GM12878 (cell line): ENCODE measurements around the gene LDHA. TPM values are rescaled to one million over a fixed set of nuclear protein-coding genes. Genes with fewer than 3 reads are reported as not detected.

ENCODE experiments used
- ATAC-seq: fragments of 200-7000 bp; cut with Tn5 transposase; 3 replicates; pipeline ENCODE4 v1.9.1; 2020; ENCODE audit warnings: mild to moderate bottlenecking, moderate library complexity
- BruUV-seq: library from RNA; stranded (reverse); fragments of 400-500 nt; replicated peaks from 2 replicates; lab custom pipeline; 2021; lab: Mats Ljungman, UMichigan
- CTCF ChIA-PET: fragments of 300-600 bp; sonication (Branson Sonifier 250); formaldehyde crosslinking; extraction: SDS; loops from one replicate; lab custom pipeline; 2021; ENCODE audit warnings: inconsistent platforms; lab: Yijun Ruan, JAX
- POLR2A ChIA-PET: fragments of 350-600 bp; formaldehyde crosslinking; extraction: SDS; loops from one replicate; lab custom pipeline; 2021; ENCODE audit warnings: inconsistent platforms; lab: Charles Lee
- RAD21 ChIA-PET: fragments of 300-600 bp; sonication (Branson Sonifier 250); formaldehyde crosslinking; loops from one replicate; lab custom pipeline; 2023; ENCODE audit warnings: antibody characterized with exemption; ENCODE audit not compliant: unreplicated experiment; lab: Charles Lee
- SMC1A ChIA-PET: fragments of 300-600 bp; sonication (Branson Sonifier 250); formaldehyde crosslinking; loops from one replicate; lab custom pipeline; 2023; ENCODE audit not compliant: unreplicated experiment, uncharacterized antibody; lab: Charles Lee
- DNase-seq: peaks from one replicate; pipeline ENCODE4 v3.0.0-alpha.2; 2011; ENCODE audit warnings: low read depth, low spot score
- FAIRE-seq: peaks from 3 replicates; lab custom pipeline; 2011; peaks lifted over from hg19 to GRCh38; lab: Jason Lieb, UNC
- H2AFZ ChIP-seq: 2 replicates; pipeline ENCODE4 v1.6.0; 2011; ENCODE audit warnings: low read depth, low read length, control low read depth; ENCODE audit not compliant: control insufficient read depth
- H3K27ac ChIP-seq: 2 replicates; pipeline ENCODE4 v1.5.1; 2011; ENCODE audit warnings: control low read depth; ENCODE audit not compliant: control insufficient read depth, insufficient read depth
- H3K27me3 ChIP-seq, 2 experiments: replicated peaks in 1 of 2; 2 replicates each; pipeline versions ENCODE4 v1.6.0 to v1.6.1; 2011; ENCODE audit warnings: low read length in 1 of 2; ENCODE audit not compliant: control insufficient read depth in 2 of 2, insufficient read depth in 2 of 2
- H3K36me3 ChIP-seq, 2 experiments: 2 replicates each; pipeline ENCODE4 v1.5.1; 2011; ENCODE audit warnings: low read length in 1 of 2; ENCODE audit not compliant: control insufficient read depth in 2 of 2, insufficient read depth in 2 of 2
- H3K4me1 ChIP-seq: 2 replicates; pipeline ENCODE4 v1.6.1; 2011; ENCODE audit warnings: mild to moderate bottlenecking, low read length, moderate library complexity, mixed read lengths; ENCODE audit not compliant: control insufficient read depth, insufficient read depth
- H3K4me2 ChIP-seq: 2 replicates; pipeline ENCODE4 v1.6.0; 2011; ENCODE audit warnings: control low read depth; ENCODE audit not compliant: control insufficient read depth, insufficient read depth
- H3K4me3 ChIP-seq: fragments of 200-600 bp; sonication (generic); 2 replicates; pipeline ENCODE4 v1.5.1; 2016
- H3K79me2 ChIP-seq: 2 replicates; pipeline ENCODE4 v1.6.0; 2011; ENCODE audit warnings: low read length; ENCODE audit not compliant: control insufficient read depth, insufficient read depth
- H3K9ac ChIP-seq: 2 replicates; pipeline ENCODE4 v1.8.0; 2011; ENCODE audit warnings: low read length, control low read depth, mixed read lengths; ENCODE audit not compliant: control insufficient read depth, insufficient read depth
- H3K9me3 ChIP-seq: replicated peaks from 3 replicates; pipeline ENCODE4 v1.5.1; 2011; ENCODE audit warnings: mild to moderate bottlenecking, low read length; ENCODE audit not compliant: control insufficient read depth, insufficient read depth
- H4K20me1 ChIP-seq: 2 replicates; pipeline ENCODE4 v1.6.0; 2011; ENCODE audit not compliant: control insufficient read depth, insufficient read depth
- CREB1 ChIP-seq: IDR thresholded peaks from 2 replicates; pipeline ENCODE4 v1.6.1; 2012; ENCODE audit warnings: low read depth, mild to moderate bottlenecking, inconsistent platforms
- EGR1 ChIP-seq, 2 experiments: IDR thresholded peaks; 1 replicate in 1 of 2; 2 replicates in 1 of 2; pipeline ENCODE4 v1.6.1; 2011 to 2012; ENCODE audit warnings: low read depth in 2 of 2, low read length in 2 of 2, borderline replicate concordance in 1 of 2, mild to moderate bottlenecking in 1 of 2, moderate library complexity in 1 of 2
- GABPA ChIP-seq: IDR thresholded peaks from 2 replicates; pipeline ENCODE4 v1.6.1; 2014; ENCODE audit warnings: antibody characterized with exemption, low read depth, mild to moderate bottlenecking, inconsistent platforms
- JUNB ChIP-seq: IDR thresholded peaks from 2 replicates; pipeline ENCODE4 v1.6.1; 2016; ENCODE audit warnings: antibody characterized with exemption, mild to moderate bottlenecking
- NFIC ChIP-seq: IDR thresholded peaks from 2 replicates; pipeline ENCODE4 v1.6.1; 2012; ENCODE audit warnings: low read depth, mild to moderate bottlenecking, inconsistent platforms, low read length, moderate library complexity
- SIX5 ChIP-seq: IDR thresholded peaks from 2 replicates; pipeline ENCODE4 v1.6.1; 2011; ENCODE audit warnings: mild to moderate bottlenecking, low read depth, low read length, moderate library complexity; ENCODE audit not compliant: severe bottlenecking
- TBL1XR1 ChIP-seq: IDR thresholded peaks from 2 replicates; pipeline ENCODE4 v1.6.1; 2012; ENCODE audit warnings: low read depth, low read length, improper control_type of control experiment
- TCF3 ChIP-seq: IDR thresholded peaks from 2 replicates; pipeline ENCODE4 v1.6.1; 2012; ENCODE audit warnings: low read depth, mild to moderate bottlenecking, low read length, borderline replicate concordance; ENCODE audit not compliant: insufficient read depth
- ZNF217 ChIP-seq: fragments of 450-650 bp; IDR thresholded peaks from 2 replicates; pipeline ENCODE4 v1.6.1; 2017; ENCODE audit warnings: antibody characterized with exemption, mild to moderate bottlenecking
- ZNF274 ChIP-seq: IDR thresholded peaks from one replicate; pipeline ENCODE4 v1.8.0; 2011; ENCODE audit not compliant: insufficient read length, insufficient read depth
- ZSCAN29 ChIP-seq: fragments of 450-650 bp; IDR thresholded peaks from 2 replicates; pipeline ENCODE4 v1.6.1; 2017; ENCODE audit warnings: mild to moderate bottlenecking, moderate library complexity
- WGBS: methylation state at CpG from one replicate; pipeline ENCODE4 v1.1.6; 2016; ENCODE audit warnings: low lambda C conversion rate; ENCODE audit not compliant: insufficient replicate concordance, insufficient coverage; ENCODE audit errors: missing lambda C conversion rate; 5-methylcytosine and 5-hydroxymethylcytosine counted together
- in situ Hi-C: fragments of 300-500 bp; cut with MboI; formaldehyde crosslinking; loops from 9 replicates; pipeline ENCODE4 v1.14.3; 2018; ENCODE audit warnings: mixed read lengths
- intact Hi-C: fragments of 100-400 bp; cut with micrococcal nuclease; formaldehyde crosslinking; loops from one replicate; pipeline ENCODE4 v1.14.2; 2022; ENCODE audit not compliant: unreplicated experiment
- polyA plus RNA-seq, 11 experiments: library from polyadenylated mRNA; depleted of rRNA in 4 of 11; unstranded in 6 of 11; stranded (reverse) in 5 of 11; fragments of >200 nt; fragmentation: Nextera tagmentation in 4 of 11; fragmentation: Illumina TruSeq in 1 of 11; extraction: Ambion mirVana in 4 of 11; extraction: Trizol in 1 of 11; gene quantifications; 1 replicate in 1 of 11; 2 replicates in 10 of 11; pipeline versions ENCODE4 v1.2.1 to v1.2.3, GENCODE V29; 2011 to 2016; ENCODE audit warnings: inconsistent platforms in 2 of 11, missing spikeins in 2 of 11, low read depth in 1 of 11
- total RNA-seq, 4 experiments: library from RNA; depleted of rRNA in 3 of 4; stranded (reverse); fragments of >200 nt in 3 of 4; fragmentation: Illumina TruSeq in 1 of 4; extraction: Trizol in 1 of 4; gene quantifications; 2 replicates each; pipeline versions ENCODE4 v1.2.1 to v1.2.3, GENCODE V29; 2013 to 2021
- TF ChIP-seq, protein P1 (sequence below): fragments of 450-650 bp; IDR thresholded peaks from 2 replicates; pipeline ENCODE4 v1.6.1; 2017; ENCODE audit warnings: mild to moderate bottlenecking, moderate library complexity
- TF ChIP-seq, protein P2 (sequence below): IDR thresholded peaks from 2 replicates; pipeline ENCODE4 v1.6.1; 2012; ENCODE audit warnings: mild to moderate bottlenecking, low read depth, low read length

Gene LDHA
- total and polyA plus RNA-seq, 10 of the 15 experiments (the other 5 are each of a cell fraction or from before 2014, with no cell fraction given) = 773 to 2,300 (median 1,367) TPM

DNA sequence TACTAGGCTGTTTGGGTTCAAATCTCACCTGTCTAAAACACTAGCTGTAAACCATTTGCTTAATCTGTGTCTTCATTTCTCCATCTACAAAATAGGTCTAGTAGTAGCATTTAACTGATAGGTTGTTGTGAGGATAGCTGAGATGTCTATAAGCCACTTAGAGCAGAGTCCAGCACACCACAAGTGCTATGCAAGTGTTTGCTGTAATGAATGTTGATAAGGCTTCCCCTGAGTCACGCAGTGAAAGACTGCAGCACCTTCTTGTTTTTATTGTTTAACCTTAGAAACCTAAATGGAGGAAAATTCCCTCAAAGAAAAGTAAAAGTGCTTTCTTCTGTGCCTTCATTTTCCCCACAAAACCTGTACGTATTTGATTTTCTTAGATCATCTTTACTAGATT, 23.1 kb upstream of the LDHA start (continued):
- TF ChIP-seq TCF3 (no peak), SIX5 (no peak)
- TF ChIP-seq, protein P1, sequence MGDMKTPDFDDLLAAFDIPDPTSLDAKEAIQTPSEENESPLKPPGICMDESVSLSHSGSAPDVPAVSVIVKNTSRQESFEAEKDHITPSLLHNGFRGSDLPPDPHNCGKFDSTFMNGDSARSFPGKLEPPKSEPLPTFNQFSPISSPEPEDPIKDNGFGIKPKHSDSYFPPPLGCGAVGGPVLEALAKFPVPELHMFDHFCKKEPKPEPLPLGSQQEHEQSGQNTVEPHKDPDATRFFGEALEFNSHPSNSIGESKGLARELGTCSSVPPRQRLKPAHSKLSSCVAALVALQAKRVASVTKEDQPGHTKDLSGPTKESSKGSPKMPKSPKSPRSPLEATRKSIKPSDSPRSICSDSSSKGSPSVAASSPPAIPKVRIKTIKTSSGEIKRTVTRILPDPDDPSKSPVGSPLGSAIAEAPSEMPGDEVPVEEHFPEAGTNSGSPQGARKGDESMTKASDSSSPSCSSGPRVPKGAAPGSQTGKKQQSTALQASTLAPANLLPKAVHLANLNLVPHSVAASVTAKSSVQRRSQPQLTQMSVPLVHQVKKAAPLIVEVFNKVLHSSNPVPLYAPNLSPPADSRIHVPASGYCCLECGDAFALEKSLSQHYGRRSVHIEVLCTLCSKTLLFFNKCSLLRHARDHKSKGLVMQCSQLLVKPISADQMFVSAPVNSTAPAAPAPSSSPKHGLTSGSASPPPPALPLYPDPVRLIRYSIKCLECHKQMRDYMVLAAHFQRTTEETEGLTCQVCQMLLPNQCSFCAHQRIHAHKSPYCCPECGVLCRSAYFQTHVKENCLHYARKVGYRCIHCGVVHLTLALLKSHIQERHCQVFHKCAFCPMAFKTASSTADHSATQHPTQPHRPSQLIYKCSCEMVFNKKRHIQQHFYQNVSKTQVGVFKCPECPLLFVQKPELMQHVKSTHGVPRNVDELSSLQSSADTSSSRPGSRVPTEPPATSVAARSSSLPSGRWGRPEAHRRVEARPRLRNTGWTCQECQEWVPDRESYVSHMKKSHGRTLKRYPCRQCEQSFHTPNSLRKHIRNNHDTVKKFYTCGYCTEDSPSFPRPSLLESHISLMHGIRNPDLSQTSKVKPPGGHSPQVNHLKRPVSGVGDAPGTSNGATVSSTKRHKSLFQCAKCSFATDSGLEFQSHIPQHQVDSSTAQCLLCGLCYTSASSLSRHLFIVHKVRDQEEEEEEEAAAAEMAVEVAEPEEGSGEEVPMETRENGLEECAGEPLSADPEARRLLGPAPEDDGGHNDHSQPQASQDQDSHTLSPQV = no peak

DNA sequence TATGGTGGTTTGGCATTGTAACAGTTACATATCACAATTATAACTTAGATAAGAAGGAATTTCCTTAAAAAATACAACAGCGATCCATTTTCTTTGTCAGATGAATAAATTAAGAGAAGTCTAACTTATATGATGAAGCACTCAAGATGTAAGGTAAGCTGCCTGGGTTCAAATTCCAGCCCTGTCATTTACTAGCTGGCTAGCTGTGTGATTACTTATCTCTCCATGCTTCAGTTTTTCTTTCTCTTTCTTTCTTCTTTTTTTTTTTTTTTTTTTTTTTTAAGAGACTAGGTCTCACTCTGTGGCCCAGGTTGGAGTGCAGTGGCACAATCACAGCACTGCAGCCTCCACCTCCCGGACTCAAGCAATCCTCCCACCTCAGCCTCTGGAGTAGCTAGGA, 22.2 kb upstream of the LDHA start:
- 100% methylated on average over 2 of the region's 2 CpGs for WGBS
- no peak for DNase-seq
- CTCF ChIA-PET = interaction anchor here (0.9 to 1.3 kb wide), 3 partner anchors 10 to 128 kb away, joined by 5 to 8 read pairs (median 5); no protein-coding TSS in a partner anchor
- in situ Hi-C loops = no loop called here
- no peaks in the 10 kb centered on the region for H3K27me3 ChIP-seq
- RAD21 ChIA-PET = interaction anchor here (0.9 kb wide), 1 partner anchor 12 kb away, joined by 6 read pairs; no protein-coding TSS in a partner anchor
- H3K27ac ChIP-seq = no peak overlapping the region
- H3K9ac ChIP-seq = no peak overlapping the region
- FAIRE-seq = no peak
- SMC1A ChIA-PET = interaction anchor here (1.3 to 1.5 kb wide), 2 partner anchors 12 to 57 kb away, joined by 3 read pairs; no protein-coding TSS in a partner anchor
- H3K36me3 ChIP-seq = peaks cover 0 to 3% of the 10 kb centered on the region in 2 experiments; a peak in 1 of 4 replicates
- H3K4me2 ChIP-seq = no peak overlapping the region
- no peaks in the 10 kb centered on the region for H3K9me3 ChIP-seq
- intact Hi-C loops = no loop called here
- ATAC-seq = no peak
- H3K79me2 ChIP-seq = no peaks in the 10 kb centered on the region
- no peaks in the 10 kb centered on the region for H3K4me1 ChIP-seq
- H2AFZ ChIP-seq = no peak overlapping the region
- POLR2A ChIA-PET = no interaction called here
- no peak overlapping the region for H3K4me3 ChIP-seq
- no peaks in the 10 kb centered on the region; the same call in 1 of the 2 replicates for H4K20me1 ChIP-seq
- no TSS peak for BruUV-seq
- no peak for TF ChIP-seq ZNF274
- TF ChIP-seq TBL1XR1 = no peak
- no peak for TF ChIP-seq EGR1 (IDR thresholded peaks at IDR 0.05; ENCODE audit: borderline replicate concordance in 1 of 2, low read depth in 2 of 2, low read length in 2 of 2)
- TF ChIP-seq, protein P2, sequence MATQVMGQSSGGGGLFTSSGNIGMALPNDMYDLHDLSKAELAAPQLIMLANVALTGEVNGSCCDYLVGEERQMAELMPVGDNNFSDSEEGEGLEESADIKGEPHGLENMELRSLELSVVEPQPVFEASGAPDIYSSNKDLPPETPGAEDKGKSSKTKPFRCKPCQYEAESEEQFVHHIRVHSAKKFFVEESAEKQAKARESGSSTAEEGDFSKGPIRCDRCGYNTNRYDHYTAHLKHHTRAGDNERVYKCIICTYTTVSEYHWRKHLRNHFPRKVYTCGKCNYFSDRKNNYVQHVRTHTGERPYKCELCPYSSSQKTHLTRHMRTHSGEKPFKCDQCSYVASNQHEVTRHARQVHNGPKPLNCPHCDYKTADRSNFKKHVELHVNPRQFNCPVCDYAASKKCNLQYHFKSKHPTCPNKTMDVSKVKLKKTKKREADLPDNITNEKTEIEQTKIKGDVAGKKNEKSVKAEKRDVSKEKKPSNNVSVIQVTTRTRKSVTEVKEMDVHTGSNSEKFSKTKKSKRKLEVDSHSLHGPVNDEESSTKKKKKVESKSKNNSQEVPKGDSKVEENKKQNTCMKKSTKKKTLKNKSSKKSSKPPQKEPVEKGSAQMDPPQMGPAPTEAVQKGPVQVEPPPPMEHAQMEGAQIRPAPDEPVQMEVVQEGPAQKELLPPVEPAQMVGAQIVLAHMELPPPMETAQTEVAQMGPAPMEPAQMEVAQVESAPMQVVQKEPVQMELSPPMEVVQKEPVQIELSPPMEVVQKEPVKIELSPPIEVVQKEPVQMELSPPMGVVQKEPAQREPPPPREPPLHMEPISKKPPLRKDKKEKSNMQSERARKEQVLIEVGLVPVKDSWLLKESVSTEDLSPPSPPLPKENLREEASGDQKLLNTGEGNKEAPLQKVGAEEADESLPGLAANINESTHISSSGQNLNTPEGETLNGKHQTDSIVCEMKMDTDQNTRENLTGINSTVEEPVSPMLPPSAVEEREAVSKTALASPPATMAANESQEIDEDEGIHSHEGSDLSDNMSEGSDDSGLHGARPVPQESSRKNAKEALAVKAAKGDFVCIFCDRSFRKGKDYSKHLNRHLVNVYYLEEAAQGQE = no peak
- no peak for TF ChIP-seq NFIC
- TF ChIP-seq JUNB = no peak
- TF ChIP-seq CREB1 = no peak
- TF ChIP-seq ZSCAN29 = no peak
- no peak for TF ChIP-seq ZNF217
- no peak for TF ChIP-seq GABPA
